Measurements from ENCODE around the gene GLI3.
A peak's percentile ranks its signal among the peaks of the same experiment; 100 is the strongest.

GLI3 gene

DNA sequence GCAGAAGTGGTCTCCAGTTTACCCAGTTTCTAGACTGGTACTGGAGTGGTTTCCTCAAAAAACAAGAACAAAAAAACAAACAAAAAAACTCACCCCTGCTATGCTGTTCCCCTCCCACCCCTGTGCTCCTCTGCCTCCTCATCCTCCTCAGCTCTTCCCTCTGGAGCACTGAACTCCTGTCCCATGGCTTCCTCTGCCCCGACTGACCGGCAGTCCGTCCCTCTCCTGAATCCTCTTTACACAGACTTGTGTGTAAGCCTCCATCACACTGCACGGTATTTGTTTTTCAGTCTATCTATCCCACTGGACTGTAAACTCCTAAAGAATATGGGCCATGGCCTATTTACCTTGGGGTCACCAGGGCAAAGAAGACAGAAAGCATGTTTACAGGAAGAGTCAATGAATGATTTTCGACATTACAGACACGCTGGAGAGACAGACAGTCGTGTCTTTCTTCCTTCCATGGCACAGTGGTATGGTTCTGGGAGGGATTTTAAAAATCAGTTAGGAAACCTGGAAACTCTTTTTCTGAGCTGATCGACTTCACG, 265.3 kb downstream of the GLI3 start:
- DNase-seq (ENCODE audit: low read depth in 3 of 3) = no peak

GRCh38 chr7:41970941-41971340, 266.1 kb downstream of the GLI3 start:
- no peak for DNase-seq (ENCODE audit: low read depth in 3 of 3)

DNA sequence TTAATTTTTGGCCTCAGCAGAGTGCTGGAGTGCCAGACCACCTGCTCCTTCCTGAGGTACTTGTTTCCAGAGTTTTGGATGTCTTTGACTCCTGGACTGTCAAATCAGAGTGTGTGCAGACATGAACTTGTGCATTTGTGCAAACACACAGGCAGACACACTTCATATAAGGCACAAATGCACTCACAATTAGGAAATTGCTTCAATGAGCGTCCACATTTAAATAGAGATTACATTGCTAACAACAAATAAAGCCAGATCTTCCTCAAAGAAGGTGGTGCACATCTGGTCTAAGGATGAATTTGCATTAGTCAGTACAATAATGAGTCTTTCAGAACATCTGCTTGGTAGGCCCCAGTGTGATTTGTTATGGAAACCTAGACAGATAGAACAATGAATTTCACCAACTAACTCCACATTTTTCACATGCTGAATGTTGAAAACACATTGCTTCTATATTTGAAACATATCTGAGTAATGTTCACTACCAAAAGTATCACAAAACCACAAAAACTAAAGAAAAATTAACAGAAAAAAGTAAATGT, 267.4 kb downstream of the GLI3 start:
- DNase-seq (ENCODE audit: low read depth in 3 of 3) = no peak

DNA sequence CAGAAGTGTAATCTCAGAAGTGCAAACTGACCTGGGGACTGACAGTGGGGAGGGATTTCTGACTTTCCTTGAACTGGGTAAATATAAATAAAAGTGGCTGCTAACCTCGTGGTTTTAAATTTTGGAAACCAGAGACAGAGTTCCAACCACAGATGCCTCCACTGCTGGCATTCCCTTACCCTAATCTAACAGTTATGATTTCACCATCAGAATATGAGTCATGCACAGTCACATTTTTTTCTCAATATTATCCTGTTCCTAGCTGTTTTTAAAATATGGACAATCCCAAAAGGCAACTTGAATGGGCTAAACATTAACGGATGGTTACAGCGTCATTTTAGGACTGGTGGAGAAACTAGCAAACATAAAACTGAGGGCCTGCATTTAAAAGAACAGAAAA, 269.9 kb downstream of the GLI3 start:
- no peak for DNase-seq (ENCODE audit: low read depth in 3 of 3)

GRCh38 chr7:41965951-41966505, 271.0 kb downstream of the GLI3 start:
- no peak for DNase-seq (ENCODE audit: low read depth in 3 of 3)

- no peak for DNase-seq (ENCODE audit: low read depth in 3 of 3)
Observed at GRCh38 chr7:41964849-41965745, 271.9 kb downstream of the GLI3 start.

DNA sequence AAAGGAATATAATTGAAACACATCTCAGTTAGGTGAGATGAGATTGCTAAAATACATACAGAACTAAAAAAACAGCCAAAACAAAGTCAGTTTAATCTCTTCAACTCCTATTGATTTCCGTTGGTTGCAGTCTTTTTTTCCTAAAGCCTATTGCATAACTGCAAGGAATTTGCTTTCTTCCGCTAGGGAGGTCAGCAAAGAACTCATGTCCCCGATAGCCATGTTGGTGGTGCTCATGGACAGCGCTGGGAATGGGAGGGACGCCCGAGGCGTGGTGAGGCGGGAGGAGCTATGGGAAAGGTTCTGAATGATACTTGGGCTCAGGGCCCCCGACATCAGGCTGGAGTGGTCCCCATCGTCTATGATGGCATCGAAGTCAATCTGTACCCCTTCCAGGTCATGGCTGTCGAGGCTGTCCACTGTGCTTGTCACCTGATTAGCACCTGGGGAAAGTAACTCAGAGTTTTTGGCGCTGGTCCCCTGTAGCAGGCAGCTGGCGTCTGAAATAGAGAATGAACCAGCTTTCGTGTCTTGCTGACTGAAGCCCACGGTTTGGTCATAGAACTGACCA, 272.7 kb downstream of the GLI3 start:
- no peak for DNase-seq (ENCODE audit: low read depth in 3 of 3)

- DNase-seq (ENCODE audit: low read depth in 3 of 3) = no peak
Observed at GRCh38 chr7:41956705-41957104, 280.3 kb downstream of the GLI3 start.

DNA sequence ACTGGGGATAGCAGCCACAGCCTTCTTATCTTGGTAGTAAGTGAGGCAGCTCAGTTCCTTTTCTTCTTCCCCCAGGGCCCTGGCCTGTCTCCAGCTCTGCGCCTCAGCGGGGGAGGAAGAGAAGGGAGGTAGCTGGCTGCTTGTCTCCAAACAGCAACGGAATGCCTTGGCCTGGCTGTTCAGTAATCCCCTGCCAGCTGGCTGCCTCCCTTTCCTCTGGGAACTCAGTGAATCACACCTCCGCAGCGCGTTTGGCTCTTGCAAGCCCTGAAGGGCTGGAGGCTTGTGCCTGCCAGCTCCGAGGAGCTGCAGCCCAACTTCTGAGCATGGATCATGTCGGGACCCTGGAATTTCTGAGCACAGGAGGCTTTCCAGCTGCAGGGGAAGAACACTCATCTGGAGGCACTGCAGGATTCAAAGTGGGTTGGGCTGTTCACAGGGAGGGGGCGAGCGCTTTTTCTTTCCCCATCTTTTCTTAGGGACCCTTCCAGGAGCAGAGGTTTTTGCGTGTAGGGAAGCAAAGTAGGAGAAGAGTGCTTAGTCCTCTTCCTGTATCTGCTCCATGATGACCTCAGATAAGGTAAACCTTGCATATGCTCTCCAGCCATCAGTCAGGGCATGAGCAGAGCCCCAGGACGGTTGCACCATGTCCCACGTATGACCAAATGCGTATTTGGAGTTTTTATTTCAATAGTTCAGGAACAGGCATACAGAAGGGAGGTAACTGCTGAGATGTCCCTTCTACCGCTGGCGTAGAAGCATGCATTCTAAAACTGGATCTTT, 280.9 kb downstream of the GLI3 start:
- no peak for DNase-seq (ENCODE audit: low read depth in 3 of 3)

- DNase-seq (ENCODE audit: low read depth in 3 of 3) = no peak
Observed at GRCh38 chr7:41955451-41955850, 281.6 kb downstream of the GLI3 start.

DNA sequence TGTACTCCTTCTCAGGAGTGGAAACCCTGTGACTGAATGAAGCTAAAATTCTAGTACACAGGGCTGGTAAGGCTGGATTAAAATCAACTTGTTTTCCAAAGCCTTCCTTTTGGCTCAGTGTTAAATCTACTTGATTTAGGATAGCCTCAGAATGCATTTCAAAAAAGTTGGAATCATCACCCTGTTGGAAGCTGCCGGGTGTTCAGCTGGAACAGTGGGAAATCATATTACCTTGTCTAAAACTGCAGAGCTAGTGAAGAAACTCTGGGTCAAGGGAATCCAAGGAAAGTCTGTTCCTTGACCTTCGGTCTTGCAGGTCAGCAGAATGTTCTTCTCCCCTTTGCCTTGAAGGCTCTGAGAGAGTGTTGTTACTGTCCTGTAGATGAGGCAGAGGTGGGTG, 282.0 kb downstream of the GLI3 start:
- DNase-seq (ENCODE audit: low read depth in 3 of 3) = no peak

GRCh38 chr7:41948503-41948902, 288.5 kb downstream of the GLI3 start:
- no peak for DNase-seq (ENCODE audit: low read depth in 3 of 3)

- peak; percentile 56 to 74 (median 60) for DNase-seq (ENCODE audit: low read depth in 3 of 3)
Observed at GRCh38 chr7:41943094-41943577, 293.9 kb downstream of the GLI3 start.

DNA sequence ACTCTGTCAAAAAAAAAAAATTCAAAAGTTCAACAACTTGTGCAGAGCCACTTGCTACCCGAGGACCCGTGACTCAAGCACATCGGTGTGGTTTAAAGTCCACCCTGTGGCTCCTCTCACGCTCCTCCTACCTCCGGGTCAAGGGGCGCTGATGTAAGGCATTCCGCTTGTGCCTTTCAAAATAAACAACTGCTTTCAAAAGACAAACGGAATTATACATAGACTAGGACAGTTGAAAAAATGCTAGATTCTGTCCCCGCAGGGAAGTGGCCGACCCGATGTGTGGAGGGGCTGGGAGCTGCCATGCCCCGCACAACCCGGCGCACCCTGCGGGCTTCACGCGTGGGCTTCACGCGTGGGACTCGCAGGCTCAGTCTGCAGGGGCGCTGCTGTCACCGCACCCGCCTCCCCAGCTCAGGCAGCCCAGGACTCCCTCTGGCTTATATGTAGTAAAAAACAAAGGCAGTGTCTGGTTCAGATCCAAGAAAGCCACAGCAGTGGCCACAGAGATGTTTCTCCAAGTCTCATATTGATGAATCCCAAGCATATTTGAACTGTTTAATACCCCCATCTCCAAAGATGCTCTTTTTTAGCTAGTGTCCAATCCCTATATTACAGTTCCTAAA, 294.4 kb downstream of the GLI3 start:
- no peak for DNase-seq (ENCODE audit: low read depth in 3 of 3)

- peak; percentile 23 to 43 (median 28) for DNase-seq (ENCODE audit: low read depth in 3 of 3)
Observed at GRCh38 chr7:41940760-41941343, 296.2 kb downstream of the GLI3 start.

GRCh38 chr7:41938371-41938770, 298.6 kb downstream of the GLI3 start:
- DNase-seq (ENCODE audit: low read depth in 3 of 3) = no peak

DNA sequence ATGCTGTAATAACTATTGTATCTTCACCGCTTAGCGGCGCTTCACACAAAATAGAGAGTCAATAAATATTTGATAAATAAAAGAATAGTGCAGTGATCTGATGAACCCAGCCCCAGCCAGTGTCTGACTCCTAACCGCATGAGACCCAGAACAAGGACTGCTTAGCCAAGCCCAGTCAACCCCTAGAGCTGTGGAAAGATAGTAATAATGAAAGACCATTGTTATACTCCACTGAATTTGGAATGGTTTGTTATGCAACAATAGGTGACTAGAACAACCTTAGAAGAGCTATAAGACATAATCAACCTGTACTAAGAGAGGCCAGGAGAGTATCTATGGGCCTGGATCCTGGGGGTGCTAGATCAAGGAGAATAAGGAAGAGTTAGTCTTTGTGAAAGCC, 303.6 kb downstream of the GLI3 start:
- DNase-seq (ENCODE audit: low read depth in 3 of 3) = no peak

DNA sequence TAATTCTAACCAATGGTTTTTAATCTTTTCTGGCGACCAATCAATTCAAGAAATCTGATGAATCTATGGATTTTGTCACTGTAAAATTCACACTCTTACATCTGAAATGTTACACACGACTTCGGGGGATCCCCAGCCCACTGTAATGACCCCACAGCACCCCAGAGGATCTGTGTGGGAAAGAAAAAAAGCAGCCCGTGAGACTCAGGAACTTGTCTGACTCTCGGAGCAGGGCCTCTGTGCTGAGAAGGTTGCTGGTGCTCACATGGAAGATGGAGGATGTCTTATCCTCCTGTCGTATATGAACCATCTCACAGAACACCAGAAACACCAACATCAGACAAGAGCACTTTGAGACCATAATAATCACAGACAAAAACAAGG, 305.8 kb downstream of the GLI3 start:
- no peak for DNase-seq (ENCODE audit: low read depth in 3 of 3)

DNA sequence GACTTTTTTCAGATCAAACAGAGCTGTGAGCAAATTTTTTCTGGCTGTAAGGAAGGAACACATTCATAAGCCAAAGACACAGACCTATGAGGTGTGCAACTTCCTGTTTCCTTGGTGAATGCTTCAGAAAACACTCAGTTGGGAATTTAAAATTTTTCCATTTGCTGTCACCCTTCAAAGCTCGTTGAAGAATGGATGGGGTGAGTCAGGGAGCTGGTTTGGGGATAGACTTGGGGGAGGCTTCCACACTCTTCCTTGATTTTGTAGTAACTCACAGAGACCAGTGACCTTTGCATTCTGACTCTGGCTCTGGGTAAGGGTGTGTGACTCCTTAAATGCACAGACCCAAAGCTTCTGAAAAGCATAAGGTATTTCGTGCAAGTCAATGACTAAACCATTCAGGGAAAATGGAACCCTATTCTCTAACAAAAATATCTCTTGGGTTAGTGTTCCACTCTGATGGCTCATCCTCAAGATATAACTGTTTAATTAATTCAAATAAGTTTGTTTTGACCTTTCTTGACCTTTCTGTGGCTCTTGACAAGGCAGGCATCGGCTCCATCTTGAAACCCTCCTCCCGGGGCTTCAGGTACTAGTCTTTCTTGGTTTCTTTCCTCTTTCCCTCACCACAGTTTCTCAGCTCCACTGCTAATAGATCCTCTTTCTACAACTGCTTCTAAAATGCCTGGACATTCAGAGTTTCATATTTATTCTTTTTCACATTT, 306.3 kb downstream of the GLI3 start:
- DNase-seq (ENCODE audit: low read depth in 3 of 3) = no peak

DNA sequence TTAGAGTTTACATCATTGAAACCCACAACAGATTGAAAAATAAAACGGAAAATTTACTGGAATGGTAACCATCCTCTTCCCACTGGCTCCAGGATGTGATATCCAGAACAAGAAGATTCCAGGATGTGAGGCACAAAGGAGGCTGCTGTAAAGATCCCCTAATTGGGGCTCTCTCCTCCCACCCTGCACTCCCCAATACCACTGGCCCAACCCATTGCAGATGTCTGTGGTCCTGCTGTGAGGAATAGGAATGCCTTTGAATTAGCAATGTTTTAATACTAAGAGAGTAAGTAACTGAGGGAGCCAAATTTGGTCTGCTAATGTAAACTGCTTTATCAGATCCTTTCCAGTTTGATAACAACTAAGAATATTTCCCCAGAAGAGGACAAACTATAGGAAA, 308.2 kb downstream of the GLI3 start:
- DNase-seq (ENCODE audit: low read depth in 3 of 3) = no peak
